Activated T-cell treated with anti-CD3 and anti-CD28 coated beads, Interleukin-2, amount 50 U/mL, for 4 hours (primary cell): ENCODE data around the gene CCSER1. TPM values are rescaled to one million over a fixed set of nuclear protein-coding genes. Genes with fewer than 3 reads are reported as not detected.

Experiments
- ATAC-seq, 2 donors: fragments of 200-7000 bp; cut with Tn5 transposase; one replicate each; pipeline ENCODE4 v1.10.0; 2021
- DNase-seq: peaks from one replicate; pipeline ENCODE4 v3.0.0-alpha.2; 2020
- H3K27me3 Mint-ChIP-seq: one replicate; pipeline ENCODE4 v1.8.0; 2021; ENCODE audit warnings: low read depth, mixed read lengths
- H3K36me3 Mint-ChIP-seq: one replicate; pipeline ENCODE4 v1.8.0; 2022; ENCODE audit warnings: mixed read lengths; ENCODE audit not compliant: insufficient read depth
- H3K4me1 Mint-ChIP-seq: one replicate; pipeline ENCODE4 v1.8.0; 2021; ENCODE audit warnings: low read depth, mixed read lengths
- H3K4me3 Mint-ChIP-seq: one replicate; pipeline ENCODE4 v1.8.0; 2021; ENCODE audit warnings: mild to moderate bottlenecking, moderate library complexity, mixed read lengths
- H3K9me3 Mint-ChIP-seq: one replicate; pipeline ENCODE4 v1.8.0; 2021; ENCODE audit warnings: mixed read lengths
- total RNA-seq, 3 donors: library from RNA; stranded (reverse); gene quantifications; one replicate each; pipeline ENCODE4 v1.2.1, GENCODE V29; 2021

The CCSER1 gene
- total RNA-seq, 3 donors from 2014 or later: 0.10 to 0.16 TPM; not detected in 1

DNA sequence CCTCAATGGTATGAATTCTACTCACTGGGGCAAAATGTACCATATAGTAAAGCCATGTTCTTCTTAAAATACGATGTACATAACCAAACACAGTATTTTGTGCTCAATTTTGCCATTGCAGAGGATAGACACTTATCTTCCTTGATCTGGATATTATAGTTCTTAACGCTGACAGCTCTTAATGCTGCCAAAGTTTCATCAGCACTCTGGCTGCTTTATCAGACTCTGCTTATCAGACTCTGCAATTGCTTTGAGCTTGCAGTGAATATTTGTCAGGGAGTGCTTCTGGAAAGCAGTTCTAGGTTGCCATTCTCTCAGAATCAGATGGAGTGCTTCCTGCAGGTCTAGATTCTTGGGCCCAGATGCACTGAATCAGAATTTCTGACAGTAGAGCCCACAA, 863.1 kb downstream of the CCSER1 start:
- Mint-ChIP-seq H3K4me3 (no peak overlapping the region), H3K4me1 (no peaks in the 10 kb centered on the region), H3K36me3 (no peaks in the 10 kb centered on the region), H3K9me3 (peaks cover 11% of the 10 kb centered on the region), H3K27me3 (no peaks in the 10 kb centered on the region)
- ATAC-seq: no peak
- no peak for DNase-seq

DNA sequence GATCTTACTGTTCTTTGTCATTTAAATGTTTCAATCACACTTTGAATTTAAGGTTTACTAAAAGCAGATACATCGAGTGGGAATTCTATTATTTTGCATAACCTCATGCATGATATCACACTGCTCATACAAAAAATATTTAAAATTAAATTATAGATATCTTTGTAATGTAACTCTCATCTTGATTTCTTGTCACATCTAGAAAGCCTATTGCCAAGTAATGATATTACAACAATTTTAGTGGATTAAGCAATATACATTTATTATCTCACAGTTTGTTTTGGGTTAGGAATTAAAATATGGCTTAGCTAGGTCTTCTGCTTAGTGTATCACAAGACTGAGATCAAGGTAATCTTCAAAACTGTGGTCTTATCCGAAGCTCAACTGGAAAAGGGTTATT, 865.0 kb downstream of the CCSER1 start:
- Mint-ChIP-seq H3K9me3 (peaks cover 11% of the 10 kb centered on the region), H3K4me1 (no peaks in the 10 kb centered on the region), H3K4me3 (no peak overlapping the region), H3K36me3 (no peaks in the 10 kb centered on the region), H3K27me3 (no peaks in the 10 kb centered on the region)
- DNase-seq: no peak
- ATAC-seq: no peak

DNA sequence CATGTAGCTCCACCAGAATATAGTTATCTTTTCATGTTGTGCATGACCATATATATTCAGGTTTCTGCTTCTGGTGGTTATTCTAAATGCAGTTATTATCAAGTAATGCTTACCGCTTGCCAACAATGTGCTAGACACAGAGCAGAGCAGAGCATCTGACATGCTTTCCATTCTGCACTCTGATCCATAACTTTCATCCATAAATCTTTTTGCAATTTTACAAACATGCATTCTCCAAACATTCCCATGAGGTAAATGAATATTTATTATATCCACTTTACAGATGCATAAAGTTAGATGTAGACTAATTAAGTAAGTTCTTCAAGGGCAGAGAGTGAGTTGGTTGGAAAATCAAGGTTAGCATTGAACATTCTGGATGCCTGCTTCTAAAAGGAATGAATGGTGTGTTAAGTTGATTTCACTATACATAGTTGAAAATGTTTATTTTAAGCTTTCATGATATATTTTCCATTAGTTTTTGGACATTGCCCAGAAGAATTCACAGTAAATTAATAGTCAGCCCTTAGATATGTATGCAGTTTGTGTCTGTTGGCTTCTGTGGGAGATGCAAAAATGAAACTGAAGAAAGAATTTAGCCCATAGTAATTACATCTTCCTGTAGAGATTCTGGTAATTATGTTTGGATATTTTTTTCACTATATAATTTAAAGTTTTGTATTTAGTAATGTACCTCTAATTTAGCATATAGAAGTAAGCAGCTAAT, 867.8 kb downstream of the CCSER1 start:
- no peaks in the 10 kb centered on the region for H3K36me3 Mint-ChIP-seq
- H3K4me1 Mint-ChIP-seq: no peaks in the 10 kb centered on the region
- ATAC-seq: no peak
- H3K27me3 Mint-ChIP-seq: no peaks in the 10 kb centered on the region
- H3K4me3 Mint-ChIP-seq: no peak overlapping the region
- H3K9me3 Mint-ChIP-seq: peaks cover 11% of the 10 kb centered on the region
- DNase-seq: no peak

DNA sequence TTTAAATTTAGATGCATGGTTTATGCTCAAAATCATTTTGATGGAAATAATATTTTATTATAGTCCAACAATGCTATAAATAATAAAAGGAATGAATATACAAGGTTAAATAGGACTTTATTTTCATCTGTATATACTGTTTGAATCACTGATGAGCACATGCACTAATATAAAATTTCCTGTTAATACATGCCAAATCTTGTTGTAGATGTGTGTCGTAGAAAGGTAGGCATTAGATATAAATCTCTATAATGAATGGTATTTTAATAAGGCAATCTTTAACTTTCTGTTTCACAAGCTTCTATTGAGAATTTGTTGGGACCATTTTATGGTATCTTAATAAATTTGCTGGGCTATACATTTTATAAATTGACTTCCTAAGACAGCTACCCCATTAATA, 868.8 kb downstream of the CCSER1 start:
- no peaks in the 10 kb centered on the region for H3K4me1 Mint-ChIP-seq
- no peaks in the 10 kb centered on the region for H3K36me3 Mint-ChIP-seq
- H3K27me3 Mint-ChIP-seq: no peaks in the 10 kb centered on the region
- H3K9me3 Mint-ChIP-seq: peaks cover 11% of the 10 kb centered on the region
- DNase-seq (no peak), ATAC-seq (no peak)
- no peak overlapping the region for H3K4me3 Mint-ChIP-seq

DNA sequence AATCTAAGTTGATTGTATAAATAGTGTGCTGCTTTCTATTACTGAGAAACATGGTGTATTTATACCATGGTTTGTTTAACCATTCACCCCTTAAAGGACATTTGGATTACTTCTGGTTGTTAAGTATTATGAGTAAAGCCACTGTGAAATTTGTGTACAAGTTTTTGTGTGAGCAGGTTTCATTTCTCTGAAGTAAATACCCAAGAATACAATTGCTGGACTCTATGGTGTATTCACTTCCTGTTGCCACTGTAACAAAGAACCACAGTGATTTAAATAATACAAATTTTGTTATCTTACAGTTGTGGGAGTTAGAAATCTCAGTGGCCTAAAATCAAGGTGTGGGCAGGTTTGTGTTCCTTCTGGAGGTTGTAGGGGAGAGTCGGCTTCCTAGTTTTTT, 869.6 kb downstream of the CCSER1 start:
- H3K27me3 Mint-ChIP-seq: no peaks in the 10 kb centered on the region
- no peak overlapping the region for H3K4me3 Mint-ChIP-seq
- no peaks in the 10 kb centered on the region for H3K4me1 Mint-ChIP-seq
- DNase-seq (no peak), ATAC-seq (no peak)
- H3K36me3 Mint-ChIP-seq: no peaks in the 10 kb centered on the region
- H3K9me3 Mint-ChIP-seq: peaks cover 7% of the 10 kb centered on the region

DNA sequence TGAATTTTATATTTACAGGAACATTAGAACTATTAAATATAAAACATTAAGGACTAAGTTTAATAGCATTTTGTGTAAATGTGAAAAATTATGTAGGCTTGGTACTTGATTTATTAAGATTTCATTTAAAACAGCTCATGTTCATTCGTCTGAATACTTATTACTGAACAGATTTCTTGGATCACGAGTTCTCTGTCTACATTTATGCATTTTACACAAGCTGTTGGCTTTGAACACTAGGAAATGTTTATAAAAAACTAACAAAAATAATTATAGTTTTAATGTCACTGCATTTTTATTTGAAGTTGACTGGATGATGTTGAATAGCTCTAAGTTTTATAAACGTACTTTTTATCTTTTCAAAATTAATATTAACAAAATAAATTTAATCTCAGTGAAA, 888.7 kb downstream of the CCSER1 start:
- no peaks in the 10 kb centered on the region for H3K27me3 Mint-ChIP-seq
- no peak overlapping the region for H3K4me3 Mint-ChIP-seq
- no peaks in the 10 kb centered on the region for H3K4me1 Mint-ChIP-seq
- no peaks in the 10 kb centered on the region for H3K36me3 Mint-ChIP-seq
- H3K9me3 Mint-ChIP-seq: peaks cover 7% of the 10 kb centered on the region
- no peak for DNase-seq
- no peak for ATAC-seq

DNA sequence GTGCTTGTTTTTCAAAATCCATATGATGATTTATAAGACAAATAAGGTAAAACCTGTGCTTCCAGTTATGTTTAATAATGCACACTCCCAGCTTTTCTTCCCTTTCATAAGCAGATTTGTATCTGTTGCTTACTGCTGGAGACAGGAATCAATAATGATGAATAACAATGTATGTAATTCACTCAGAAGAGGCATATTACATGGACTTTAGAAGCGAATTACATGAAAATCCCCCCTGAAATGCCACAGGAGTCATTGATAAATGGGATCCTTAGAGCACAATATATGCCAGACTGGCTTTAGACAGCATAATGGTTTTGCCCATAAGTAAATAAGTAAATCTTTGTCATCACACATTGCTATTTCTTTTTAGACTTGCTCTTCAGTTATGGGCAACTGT, 892.3 kb downstream of the CCSER1 start:
- no peak overlapping the region for H3K4me3 Mint-ChIP-seq

DNA sequence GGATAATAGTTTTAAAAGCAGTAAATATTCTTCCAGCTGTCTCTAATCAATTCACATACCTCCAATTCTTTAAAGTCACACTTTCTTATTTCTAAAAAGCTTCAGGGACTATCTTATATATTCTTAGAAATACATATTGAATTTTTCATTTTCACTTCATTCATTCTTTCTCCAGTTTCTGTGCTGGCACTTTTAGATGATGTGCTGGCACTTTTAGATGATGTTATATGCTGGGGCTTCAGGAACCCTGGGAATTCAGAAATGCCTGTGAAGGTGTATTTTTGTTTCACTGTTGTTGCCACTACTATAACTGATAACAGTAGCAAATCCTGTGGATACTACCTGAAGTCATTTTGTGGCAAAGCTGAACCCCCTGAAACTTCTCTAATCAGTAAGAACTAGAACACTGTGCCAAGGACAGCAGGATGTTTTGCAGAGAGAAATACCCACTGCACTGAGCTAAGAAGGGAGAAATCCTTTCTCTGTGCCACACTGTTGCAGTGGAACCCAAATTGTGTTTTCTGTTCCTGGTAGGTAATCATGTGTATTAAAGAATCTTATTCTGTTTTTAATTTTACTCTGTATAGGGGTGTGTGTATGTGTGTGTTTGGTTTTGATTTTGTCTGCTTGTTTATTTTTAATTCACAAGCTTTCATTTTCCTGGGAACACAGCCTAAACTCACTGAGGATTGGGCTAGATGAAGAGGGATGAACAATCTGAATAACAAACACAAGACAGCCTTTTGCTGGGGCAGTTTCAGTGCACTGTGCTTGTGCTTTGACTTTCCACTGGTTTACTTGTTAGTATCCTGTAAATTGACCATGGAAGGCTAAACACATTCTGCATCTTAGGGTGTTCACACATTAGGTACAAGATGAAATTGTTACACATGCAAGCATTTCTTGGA, 898.3 kb downstream of the CCSER1 start:
- no peaks in the 10 kb centered on the region for H3K4me1 Mint-ChIP-seq
- no peaks in the 10 kb centered on the region for H3K36me3 Mint-ChIP-seq
- no peak for DNase-seq
- no peak for ATAC-seq
- H3K9me3 Mint-ChIP-seq: peaks cover 3% of the 10 kb centered on the region
- no peak overlapping the region for H3K4me3 Mint-ChIP-seq
- no peaks in the 10 kb centered on the region for H3K27me3 Mint-ChIP-seq

More for the DNA sequence above, 892.3 kb downstream of the CCSER1 start:
- Mint-ChIP-seq H3K4me1 (no peaks in the 10 kb centered on the region), H3K9me3 (peaks cover 7% of the 10 kb centered on the region), H3K27me3 (no peaks in the 10 kb centered on the region), H3K36me3 (no peaks in the 10 kb centered on the region)
- no peak for DNase-seq
- no peak for ATAC-seq

DNA sequence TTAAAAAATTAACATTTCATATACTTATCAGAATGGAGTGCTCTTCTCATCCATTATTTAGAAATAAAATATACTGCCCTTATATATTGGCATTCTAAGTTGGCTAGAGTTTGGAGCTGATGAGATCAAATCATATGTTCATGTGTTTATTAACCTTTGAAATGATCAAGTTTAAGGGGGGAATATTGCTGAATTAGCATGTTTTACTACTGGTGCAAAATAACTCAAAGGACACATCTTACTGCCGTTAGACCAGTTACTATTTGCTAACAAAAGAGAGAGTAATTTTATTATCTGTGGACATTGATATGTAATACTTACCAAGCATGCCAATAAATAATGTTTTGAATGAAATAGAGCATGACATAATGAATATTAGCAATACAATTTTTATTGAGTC, 901.0 kb downstream of the CCSER1 start:
- no peaks in the 10 kb centered on the region for H3K27me3 Mint-ChIP-seq
- DNase-seq: no peak
- H3K4me1 Mint-ChIP-seq: no peaks in the 10 kb centered on the region
- no peaks in the 10 kb centered on the region for H3K36me3 Mint-ChIP-seq
- H3K9me3 Mint-ChIP-seq: peaks cover 3% of the 10 kb centered on the region
- ATAC-seq: no peak
- no peak overlapping the region for H3K4me3 Mint-ChIP-seq

DNA sequence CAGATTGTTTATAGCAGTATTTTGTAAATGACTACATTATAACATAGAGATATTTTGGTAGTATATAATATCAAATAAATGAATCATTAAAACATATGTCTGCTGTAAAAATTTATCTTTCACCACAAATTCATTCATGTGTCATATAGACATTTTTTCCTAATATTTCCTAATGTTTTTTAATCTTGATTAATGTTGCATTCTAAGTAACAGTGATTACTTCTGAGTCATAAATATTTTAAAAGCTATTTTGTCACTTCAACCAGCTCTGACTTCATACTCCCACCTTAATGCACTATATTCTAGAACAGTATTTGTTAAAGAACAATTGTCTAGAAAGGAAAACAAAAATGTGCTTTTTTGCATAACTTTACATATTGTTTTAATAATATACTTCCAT, 904.6 kb downstream of the CCSER1 start:
- Mint-ChIP-seq H3K9me3 (peaks cover 3% of the 10 kb centered on the region), H3K4me1 (no peaks in the 10 kb centered on the region), H3K4me3 (no peak overlapping the region), H3K27me3 (no peaks in the 10 kb centered on the region), H3K36me3 (no peaks in the 10 kb centered on the region)
- DNase-seq: no peak
- no peak for ATAC-seq

DNA sequence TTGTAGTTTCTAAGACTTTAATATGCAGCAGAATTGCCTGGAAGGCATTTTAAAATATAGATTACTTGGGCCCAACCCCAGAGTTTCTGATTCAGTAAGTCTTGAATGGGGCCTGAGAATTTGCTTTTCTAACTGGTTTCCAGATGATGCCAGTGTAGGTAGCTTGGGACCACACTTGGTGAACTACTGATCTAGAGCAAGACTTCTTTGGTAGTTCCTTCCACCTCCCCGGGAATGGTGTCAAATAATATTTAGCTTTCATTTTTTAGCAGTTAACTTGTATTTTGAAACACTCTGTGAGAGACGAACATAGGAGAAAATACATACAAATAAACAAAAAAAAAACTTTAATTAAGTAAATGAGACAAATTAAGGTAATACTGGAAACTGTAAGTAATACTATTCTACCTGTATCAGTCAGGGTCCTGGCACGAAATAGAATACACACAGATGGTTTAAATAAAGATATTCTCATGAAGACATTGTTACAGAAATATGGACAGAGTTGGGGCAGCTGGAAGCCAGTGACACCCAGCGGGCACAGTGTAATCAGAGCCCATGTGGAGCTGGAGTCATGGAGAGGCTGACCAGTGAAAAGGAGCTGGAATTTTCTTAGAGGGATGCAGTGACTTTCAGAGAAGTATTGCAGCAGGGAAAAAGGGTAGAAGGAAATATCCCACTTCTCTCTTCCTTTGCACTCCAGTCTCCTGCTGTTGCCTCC, 905.7 kb downstream of the CCSER1 start:
- ATAC-seq: no peak

DNA sequence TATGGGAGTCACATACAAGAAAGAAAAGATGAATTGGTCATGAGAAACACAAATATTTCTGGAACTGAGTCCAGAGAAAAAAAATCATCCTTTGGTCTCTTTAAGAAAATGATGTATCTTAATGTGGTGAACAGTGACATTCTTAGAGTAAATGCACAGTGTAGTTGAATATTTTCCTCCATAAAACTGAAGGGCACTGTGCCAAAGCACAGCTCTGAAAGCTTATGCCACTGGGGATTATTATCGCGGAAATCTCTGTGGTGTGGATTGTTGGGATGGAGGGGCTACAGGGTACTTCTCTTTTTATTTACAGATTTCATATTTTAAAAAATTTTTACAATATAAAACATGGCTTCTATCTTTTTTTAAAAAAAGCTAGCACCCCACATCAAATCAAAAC, 908.1 kb downstream of the CCSER1 start:
- H3K4me3 Mint-ChIP-seq: no peak overlapping the region
- ATAC-seq (no peak), DNase-seq (no peak)
- H3K9me3 Mint-ChIP-seq: peaks cover 2% of the 10 kb centered on the region
- no peaks in the 10 kb centered on the region for H3K27me3 Mint-ChIP-seq
- no peaks in the 10 kb centered on the region for H3K36me3 Mint-ChIP-seq
- H3K4me1 Mint-ChIP-seq: no peaks in the 10 kb centered on the region

More for the DNA sequence above, 905.7 kb downstream of the CCSER1 start:
- DNase-seq: no peak
- H3K4me1 Mint-ChIP-seq: no peaks in the 10 kb centered on the region
- H3K27me3 Mint-ChIP-seq: no peaks in the 10 kb centered on the region
- peaks cover 3% of the 10 kb centered on the region for H3K9me3 Mint-ChIP-seq
- no peaks in the 10 kb centered on the region for H3K36me3 Mint-ChIP-seq
- H3K4me3 Mint-ChIP-seq: no peak overlapping the region

DNA sequence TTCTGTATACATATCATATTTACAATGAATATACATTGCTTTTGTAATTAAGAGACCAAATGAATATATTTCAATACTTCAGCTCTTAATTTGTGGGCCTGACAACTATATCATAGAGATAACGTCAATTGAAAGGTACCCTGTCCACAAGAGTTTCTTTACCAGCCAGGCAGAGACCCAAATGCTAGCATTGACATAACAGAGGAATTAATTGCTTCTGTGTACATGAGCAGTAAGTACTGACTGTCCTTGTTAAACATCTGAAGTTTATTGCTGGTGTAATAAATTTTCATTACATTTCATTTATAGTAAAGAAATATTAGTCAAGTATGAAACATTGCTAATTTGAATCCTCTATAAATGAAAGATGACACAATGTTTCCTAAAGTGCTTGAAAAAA, 910.8 kb downstream of the CCSER1 start:
- H3K9me3 Mint-ChIP-seq: no peaks in the 10 kb centered on the region
- ATAC-seq: no peak
- no peaks in the 10 kb centered on the region for H3K27me3 Mint-ChIP-seq
- no peaks in the 10 kb centered on the region for H3K36me3 Mint-ChIP-seq
- H3K4me1 Mint-ChIP-seq: no peaks in the 10 kb centered on the region
- no peak overlapping the region for H3K4me3 Mint-ChIP-seq
- no peak for DNase-seq

DNA sequence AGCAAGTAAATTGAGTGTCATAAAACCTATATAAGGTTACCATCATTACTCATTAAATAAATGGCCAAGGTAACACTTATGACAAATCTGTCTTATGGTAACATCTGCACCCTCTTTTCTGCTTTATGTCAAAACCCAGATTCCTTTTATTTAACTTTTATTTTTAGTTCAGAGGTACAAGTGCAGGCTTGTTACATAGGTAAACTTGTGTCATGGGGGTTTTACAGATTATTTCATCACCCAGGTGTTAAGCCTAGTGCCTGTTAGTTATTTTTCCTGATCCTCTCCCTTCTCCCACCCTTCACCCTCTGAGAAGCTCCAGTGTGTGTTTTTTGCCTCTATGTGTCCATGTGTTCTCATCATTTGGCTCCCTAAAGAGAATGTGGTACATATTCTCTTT, 930.7 kb downstream of the CCSER1 start:
- DNase-seq: no peak
- Mint-ChIP-seq H3K4me3 (no peak overlapping the region), H3K4me1 (no peaks in the 10 kb centered on the region), H3K36me3 (no peaks in the 10 kb centered on the region), H3K27me3 (no peaks in the 10 kb centered on the region), H3K9me3 (peaks cover 9% of the 10 kb centered on the region)
- no peak for ATAC-seq
